Tibial artery (tissue), 4 donors: ENCODE measurements around the gene MUC6.

Experiments used
- DNase-seq, 2 donors: peaks; one replicate each; pipeline ENCODE4 v3.0.0-alpha.2; 2019
- H3K27ac ChIP-seq, 2 donors: fragments of 200-600 bp; sonication (generic) in 1 of 2; 1 replicate in 1 of 2; 2 replicates in 1 of 2; pipeline ENCODE4 v1.5.1; 2018 to 2019; ENCODE audit warnings: mild to moderate bottlenecking in 1 of 2
- H3K27me3 ChIP-seq, 2 donors: fragments of 200-600 bp; sonication (generic) in 1 of 2; one replicate each; pipeline versions ENCODE4 v1.5.1 to v1.6.0; 2016 to 2019
- H3K36me3 ChIP-seq, 3 donors: fragments of 200-600 bp; sonication (generic) in 2 of 3; one replicate each; pipeline ENCODE4 v1.5.1; 2016 to 2019; ENCODE audit warnings: mild to moderate bottlenecking in 2 of 3
- H3K4me1 ChIP-seq, 4 donors: fragments of 200-600 bp; sonication (generic) in 2 of 4; 1 replicate in 3 of 4; 2 replicates in 1 of 4; pipeline ENCODE4 v1.5.1; 2016 to 2019
- H3K4me3 ChIP-seq, 2 donors: fragments of 200-600 bp; sonication (generic) in 1 of 2; 1 replicate in 1 of 2; 2 replicates in 1 of 2; pipeline ENCODE4 v1.5.1; 2018 to 2019; ENCODE audit warnings: mild to moderate bottlenecking in 2 of 2
- H3K9me3 ChIP-seq, 3 donors: fragments of 200-600 bp; sonication (generic) in 1 of 3; one replicate each; pipeline ENCODE4 v1.5.1; 2016 to 2019
- intact Hi-C: fragments of 100-400 bp; cut with DNase I; formaldehyde crosslinking; loops from one replicate; pipeline ENCODE4 v1.15.0; 2023; ENCODE audit warnings: low total_unique reads
- TF ChIP-seq, protein P1 (sequence below), 2 experiments: fragments of 200-600 bp in 1 of 2; fragments of 450-650 bp in 1 of 2; IDR thresholded peaks; one replicate each; pipeline ENCODE4 v1.5.1; 2017 to 2019; ENCODE audit warnings: antibody characterized with exemption in 2 of 2, mild to moderate bottlenecking in 1 of 2, moderate library complexity in 1 of 2

The MUC6 gene

DNA sequence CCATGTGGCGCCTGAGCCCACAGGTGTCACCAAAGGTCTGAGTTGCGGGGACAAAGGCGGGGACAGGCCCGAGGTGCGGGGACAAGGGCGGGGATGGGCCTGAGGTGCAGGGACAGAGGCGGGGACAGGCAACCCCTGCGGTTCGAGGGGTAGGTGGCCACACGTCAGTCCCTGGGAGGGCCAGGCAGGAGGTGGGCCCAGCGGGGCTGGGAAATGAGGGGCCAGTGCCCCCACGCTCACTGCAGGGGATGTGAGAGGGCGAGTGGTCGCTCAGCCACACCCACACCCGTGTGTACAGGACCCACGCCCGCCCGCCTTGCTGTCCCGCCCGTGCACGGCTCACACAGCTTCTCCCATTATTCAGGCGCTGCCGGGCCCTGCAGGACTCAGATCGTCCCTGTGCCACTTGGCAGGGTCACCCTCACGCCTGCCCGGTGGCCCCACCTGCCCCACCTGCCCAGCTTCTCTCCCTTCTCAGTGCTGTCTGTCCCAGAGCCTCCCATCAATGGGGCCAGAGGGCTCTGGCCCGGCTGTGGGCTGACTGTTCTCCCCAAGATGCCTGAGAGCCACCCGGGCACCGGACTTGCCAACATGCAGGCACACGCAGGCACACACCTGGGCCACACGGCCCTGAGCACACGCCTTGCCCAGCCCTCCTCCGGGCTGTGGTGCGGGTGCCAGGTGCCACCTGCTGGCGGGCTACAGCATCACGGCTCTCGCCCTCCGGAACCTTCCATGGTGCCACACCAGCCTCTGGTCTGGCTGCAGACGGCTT lies 14.2 kb upstream of the MUC6 start:
- intact Hi-C loops: no loop called here
- TF ChIP-seq, protein P1, sequence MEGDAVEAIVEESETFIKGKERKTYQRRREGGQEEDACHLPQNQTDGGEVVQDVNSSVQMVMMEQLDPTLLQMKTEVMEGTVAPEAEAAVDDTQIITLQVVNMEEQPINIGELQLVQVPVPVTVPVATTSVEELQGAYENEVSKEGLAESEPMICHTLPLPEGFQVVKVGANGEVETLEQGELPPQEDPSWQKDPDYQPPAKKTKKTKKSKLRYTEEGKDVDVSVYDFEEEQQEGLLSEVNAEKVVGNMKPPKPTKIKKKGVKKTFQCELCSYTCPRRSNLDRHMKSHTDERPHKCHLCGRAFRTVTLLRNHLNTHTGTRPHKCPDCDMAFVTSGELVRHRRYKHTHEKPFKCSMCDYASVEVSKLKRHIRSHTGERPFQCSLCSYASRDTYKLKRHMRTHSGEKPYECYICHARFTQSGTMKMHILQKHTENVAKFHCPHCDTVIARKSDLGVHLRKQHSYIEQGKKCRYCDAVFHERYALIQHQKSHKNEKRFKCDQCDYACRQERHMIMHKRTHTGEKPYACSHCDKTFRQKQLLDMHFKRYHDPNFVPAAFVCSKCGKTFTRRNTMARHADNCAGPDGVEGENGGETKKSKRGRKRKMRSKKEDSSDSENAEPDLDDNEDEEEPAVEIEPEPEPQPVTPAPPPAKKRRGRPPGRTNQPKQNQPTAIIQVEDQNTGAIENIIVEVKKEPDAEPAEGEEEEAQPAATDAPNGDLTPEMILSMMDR (IDR thresholded peaks at IDR 0.05): peak; percentile 76 to 82
- H3K9me3 ChIP-seq: no peaks in the 10 kb centered on the region
- H3K27me3 ChIP-seq: peaks cover 0 to 84% of the 10 kb centered on the region in 2 donors
- H3K4me1 ChIP-seq: peaks cover 0 to 8% (median 0%) of the 10 kb centered on the region in 4 donors
- no peaks in the 10 kb centered on the region for H3K36me3 ChIP-seq
- DNase-seq: peak in 1 of 2 donors; percentile 72
- no peak overlapping the region for H3K4me3 ChIP-seq
- H3K27ac ChIP-seq: no peak overlapping the region

DNA sequence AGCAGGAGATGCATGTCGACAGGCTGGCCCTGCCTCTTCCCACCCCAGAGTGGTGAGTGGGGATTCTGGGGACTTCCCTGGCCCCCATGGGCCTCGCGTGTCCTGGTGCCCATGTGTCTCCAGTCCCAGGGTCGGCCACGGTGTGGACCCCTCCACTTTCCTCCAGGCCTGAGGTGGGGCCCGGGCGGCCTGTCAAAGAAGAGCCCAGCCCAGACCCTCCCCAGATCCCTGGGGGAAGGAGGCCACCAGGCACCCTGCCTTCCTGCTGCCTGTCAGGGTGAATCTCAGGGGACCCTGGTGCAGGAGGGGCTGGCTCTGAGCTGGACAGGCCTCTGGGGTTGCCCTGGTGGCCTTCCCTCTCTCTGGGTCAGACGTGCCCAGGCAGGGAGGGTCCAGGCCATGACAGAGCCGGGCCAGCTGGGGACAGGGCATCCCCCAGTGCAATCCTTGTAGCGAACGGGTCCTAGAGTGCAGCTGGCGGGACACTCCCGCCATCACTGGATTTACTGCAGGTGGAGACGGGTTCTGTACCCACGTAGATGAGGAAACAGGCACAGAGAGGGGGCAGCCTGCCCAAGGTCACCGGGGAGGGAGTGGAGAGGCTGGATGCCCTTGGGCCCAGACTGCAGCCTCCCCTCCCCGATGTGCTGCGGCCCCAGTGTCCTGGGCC lies 13.5 kb upstream of the MUC6 start:
- intact Hi-C loops: no loop called here
- no peak overlapping the region for H3K27ac ChIP-seq

DNA sequence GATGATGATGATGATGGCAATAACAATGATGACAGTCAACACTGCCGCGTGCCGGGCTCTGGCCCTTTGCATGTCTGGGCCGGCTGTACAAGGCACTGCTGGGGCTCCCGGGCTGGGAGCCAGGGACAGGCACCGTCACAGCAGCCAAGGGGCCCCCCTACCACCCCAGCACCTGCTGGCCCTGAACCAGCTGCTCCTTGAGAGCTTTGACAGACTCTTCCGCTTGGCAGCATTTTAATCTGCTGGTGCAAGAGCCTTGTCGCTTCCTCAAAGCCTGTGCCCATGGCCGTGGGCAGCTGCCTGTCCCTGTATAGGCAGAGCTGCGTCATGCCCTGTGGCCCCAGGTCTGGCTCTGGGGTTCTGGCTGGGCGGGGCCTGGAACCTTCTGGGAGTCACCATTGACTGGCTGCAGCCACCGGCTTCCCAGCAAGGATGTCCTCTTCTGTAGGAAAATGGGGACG lies 12.9 kb upstream of the MUC6 start:
- peak in 1 of 2 donors; percentile 65 for DNase-seq
- peaks cover 0 to 74% of the 10 kb centered on the region in 2 donors for H3K27me3 ChIP-seq

More for the DNA sequence above, 13.5 kb upstream of the MUC6 start:
- Histone ChIP-seq H3K36me3 (no peaks in the 10 kb centered on the region), H3K4me1 (peaks cover 0 to 8% (median 0%) of the 10 kb centered on the region in 4 donors), H3K27me3 (peaks cover 0 to 77% of the 10 kb centered on the region in 2 donors), H3K4me3 (no peak overlapping the region), H3K9me3 (no peaks in the 10 kb centered on the region)
- DNase-seq: peak in 1 of 2 donors; percentile 58
- TF ChIP-seq, protein P1 (IDR thresholded peaks at IDR 0.05): no peak

DNA sequence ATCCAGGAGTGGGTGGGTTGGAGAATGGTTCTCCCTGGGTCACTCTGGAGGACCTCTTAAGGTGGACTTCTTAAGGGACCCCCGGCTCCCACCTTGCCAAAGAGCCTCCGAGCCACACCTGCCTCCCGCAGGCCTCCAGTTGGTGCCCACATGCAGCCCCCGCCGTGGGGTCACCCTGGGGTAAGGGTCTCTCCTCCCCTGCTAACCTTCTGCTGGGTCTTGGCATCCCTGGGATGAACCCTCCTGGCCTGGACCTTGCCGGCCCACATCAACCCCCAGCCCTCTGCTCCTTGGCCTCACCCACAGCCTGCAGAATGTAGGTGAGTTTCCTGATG lies 12.5 kb upstream of the MUC6 start:
- no peak overlapping the region for H3K4me3 ChIP-seq
- intact Hi-C loops: no loop called here
- TF ChIP-seq, protein P1 (IDR thresholded peaks at IDR 0.05): no peak
- H3K4me1 ChIP-seq: peaks cover 0 to 4% (median 0%) of the 10 kb centered on the region in 4 donors
- H3K27ac ChIP-seq: no peak overlapping the region
- DNase-seq: peak in 1 of 2 donors; percentile 42
- H3K36me3 ChIP-seq: no peaks in the 10 kb centered on the region
- H3K27me3 ChIP-seq: peaks cover 0 to 70% of the 10 kb centered on the region in 2 donors
- no peaks in the 10 kb centered on the region for H3K9me3 ChIP-seq

More for the DNA sequence above, 12.9 kb upstream of the MUC6 start:
- H3K4me1 ChIP-seq: peaks cover 0 to 8% (median 0%) of the 10 kb centered on the region in 4 donors
- intact Hi-C loops: no loop called here
- H3K27ac ChIP-seq: no peak overlapping the region
- H3K4me3 ChIP-seq: no peak overlapping the region
- TF ChIP-seq, protein P1 (IDR thresholded peaks at IDR 0.05): no peak
- no peaks in the 10 kb centered on the region for H3K36me3 ChIP-seq
- no peaks in the 10 kb centered on the region for H3K9me3 ChIP-seq

DNA sequence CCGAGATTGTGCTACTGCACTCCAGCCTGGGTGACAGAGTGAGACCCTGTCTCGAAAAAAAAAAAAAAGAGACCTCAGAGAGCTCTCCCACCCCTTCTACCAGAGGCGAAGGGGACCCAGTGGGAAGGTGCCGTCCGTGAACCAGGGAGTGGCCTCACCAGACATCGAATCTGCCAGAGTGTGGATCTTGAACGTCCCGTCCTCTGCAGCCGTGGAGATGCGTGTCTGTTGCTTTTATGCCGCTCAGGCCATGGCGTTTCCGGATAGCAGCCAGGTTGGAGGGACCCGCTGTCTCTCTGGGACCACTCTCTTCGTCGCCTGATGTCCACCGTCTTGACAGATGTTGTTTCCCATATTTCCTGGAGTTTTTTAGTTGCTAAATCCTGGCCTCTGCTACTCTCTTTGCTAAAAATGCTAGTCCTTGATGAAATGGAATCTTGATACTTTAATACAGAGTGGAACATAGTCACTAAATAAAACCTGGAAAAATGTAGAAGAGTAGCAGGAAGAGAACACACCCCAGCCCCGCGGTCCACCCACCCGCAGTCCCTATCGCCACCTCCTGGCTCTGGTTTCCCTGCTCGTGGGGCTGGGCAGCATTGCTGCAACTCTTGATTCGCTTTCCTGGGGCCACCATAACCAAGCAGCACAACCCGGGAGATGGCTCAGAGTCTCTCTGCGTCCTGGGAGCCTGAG lies 12.0 kb upstream of the MUC6 start:
- TF ChIP-seq, protein P1 (IDR thresholded peaks at IDR 0.05): no peak
- H3K4me1 ChIP-seq: no peaks in the 10 kb centered on the region
- H3K27ac ChIP-seq: no peak overlapping the region
- intact Hi-C loops: no loop called here
- peak in 1 of 2 donors; percentile 35 for DNase-seq
- no peaks in the 10 kb centered on the region for H3K9me3 ChIP-seq
- peaks cover 0 to 66% of the 10 kb centered on the region in 2 donors for H3K27me3 ChIP-seq
- H3K36me3 ChIP-seq: no peaks in the 10 kb centered on the region
- no peak overlapping the region for H3K4me3 ChIP-seq
